GM19035 (cell line): ENCODE results near the gene TMEM44.
"Not testable (repeated sequence)": the region's sequence is repeated elsewhere in the genome, so short reads cannot be mapped to it uniquely, and the experiment has no call there.

Experiments
- ATAC-seq: cut with Tn5 transposase; IDR thresholded peaks from one replicate; pipeline ENCODE4 v1.9.1; 2021; ENCODE audit not compliant: unreplicated experiment

Gene TMEM44

GRCh38 chr3:194556086-194557056 is 76.8 kb downstream of the TMEM44 start:
- ATAC-seq, result no peak

GRCh38 chr3:194555175-194556062 is 77.8 kb downstream of the TMEM44 start:
- ATAC-seq, result no peak

- ATAC-seq, result no peak
Measured at GRCh38 chr3:194554473-194555123, 78.6 kb downstream of the TMEM44 start.

GRCh38 chr3:194552327-194552949 is 80.8 kb downstream of the TMEM44 start:
- no peak for ATAC-seq

- ATAC-seq, result no peak
Measured at GRCh38 chr3:194549853-194550252, 83.4 kb downstream of the TMEM44 start.

- ATAC-seq, result no peak
Measured at GRCh38 chr3:194548346-194549321, 84.6 kb downstream of the TMEM44 start.

- ATAC-seq, result no peak
Measured at GRCh38 chr3:194547042-194547441, 86.2 kb downstream of the TMEM44 start.

GRCh38 chr3:194545538-194545937 is 87.7 kb downstream of the TMEM44 start:
- not testable (repeated sequence) for ATAC-seq

- no peak for ATAC-seq
Measured at GRCh38 chr3:194543550-194543949, 89.7 kb downstream of the TMEM44 start.

GRCh38 chr3:194541483-194541882 is 91.7 kb downstream of the TMEM44 start:
- ATAC-seq, result no peak

- ATAC-seq, result no peak
Measured at GRCh38 chr3:194540274-194540905, 92.8 kb downstream of the TMEM44 start.

- no peak for ATAC-seq
Measured at GRCh38 chr3:194539498-194539897, 93.7 kb downstream of the TMEM44 start.

- ATAC-seq, result no peak
Measured at GRCh38 chr3:194537732-194538247, 95.4 kb downstream of the TMEM44 start.
